Ramos (cell line): ENCODE data around the gene CHST1.

Experiments
- in situ Hi-C: fragments of 300-500 bp; cut with MboI; formaldehyde crosslinking; loops from one replicate; pipeline ENCODE4 v1.14.3; 2022; ENCODE audit warnings: low sequenced_read_pairs; ENCODE audit not compliant: unreplicated experiment

Gene CHST1

GRCh38 chr11:45665206-45665932 lies at the start of gene CHST1:
Gene CHST1, minus strand, starts transcription at chr11:45665622. Its CDS starts 14,699 bp downstream, at chr11:45650923.
- in situ Hi-C loops, result no loop called here

GRCh38 chr11:45713573-45713972 lies 48.2 kb upstream of the CHST1 start:
- in situ Hi-C loops, result no loop called here

- in situ Hi-C loops, result no loop called here
Observed at GRCh38 chr11:45710561-45710960, 45.1 kb upstream of the CHST1 start.

GRCh38 chr11:45708887-45709663 lies 43.7 kb upstream of the CHST1 start:
- in situ Hi-C loops, result no loop called here

GRCh38 chr11:45704635-45705034 lies 39.2 kb upstream of the CHST1 start:
- in situ Hi-C loops, result no loop called here

- in situ Hi-C loops, result no loop called here
Observed at GRCh38 chr11:45704133-45704532, 38.7 kb upstream of the CHST1 start.

- in situ Hi-C loops, result no loop called here
Observed at GRCh38 chr11:45702511-45702910, 37.1 kb upstream of the CHST1 start.

GRCh38 chr11:45698777-45699497 lies 33.5 kb upstream of the CHST1 start:
- in situ Hi-C loops, result no loop called here

- in situ Hi-C loops, result no loop called here
Observed at GRCh38 chr11:45692808-45693453, 27.5 kb upstream of the CHST1 start.

GRCh38 chr11:45688472-45689033 lies 23.1 kb upstream of the CHST1 start:
- in situ Hi-C loops, result no loop called here

- in situ Hi-C loops, result no loop called here
Observed at GRCh38 chr11:45687836-45688235, 22.4 kb upstream of the CHST1 start.

- in situ Hi-C loops, result no loop called here
Observed at GRCh38 chr11:45685964-45686537, 20.6 kb upstream of the CHST1 start.

GRCh38 chr11:45684440-45684839 lies 19.0 kb upstream of the CHST1 start:
- in situ Hi-C loops, result no loop called here

- in situ Hi-C loops, result no loop called here
Observed at GRCh38 chr11:45683271-45684058, 18.0 kb upstream of the CHST1 start.

GRCh38 chr11:45679806-45680205 lies 14.4 kb upstream of the CHST1 start:
- in situ Hi-C loops, result no loop called here

- in situ Hi-C loops, result no loop called here
Observed at GRCh38 chr11:45678976-45679375, 13.6 kb upstream of the CHST1 start.

- in situ Hi-C loops, result no loop called here
Observed at GRCh38 chr11:45677770-45678512, 12.5 kb upstream of the CHST1 start.

GRCh38 chr11:45676522-45677095 lies 11.2 kb upstream of the CHST1 start:
- in situ Hi-C loops, result no loop called here
